ENCODE results near the gene GLT8D2.

The GLT8D2 gene

GRCh38 chr12:103948746-103949406, 101.1 kb downstream of the GLT8D2 start:
- no peak overlapping the region for H3K9ac ChIP-seq (ENCODE audit: low read depth, low read length)
- no peak overlapping the region for H3K4me3 ChIP-seq (ENCODE audit: low read length)
- no peak overlapping the region for H3K27ac ChIP-seq (ENCODE audit: low read depth, low read length)
- H3K4me1 ChIP-seq (ENCODE audit: insufficient read depth, low read length): no peaks in the 10 kb centered on the region
- WGBS: 92% methylated on average over 11 of the region's 13 CpGs
- no peaks in the 10 kb centered on the region for H3K9me3 ChIP-seq (ENCODE audit: insufficient read depth, low read depth, low read length)
- peaks cover 100% of the 10 kb centered on the region for H3K36me3 ChIP-seq (ENCODE audit: insufficient read depth, low read length)
- no peaks in the 10 kb centered on the region for H3K27me3 ChIP-seq (ENCODE audit: insufficient read depth, low read length)

GRCh38 chr12:103947871-103948555, 102.0 kb downstream of the GLT8D2 start:
- WGBS: 93% methylated on average over 7 of the region's 7 CpGs
- Histone ChIP-seq H3K4me3 (ENCODE audit: low read length) (no peak overlapping the region), H3K9me3 (ENCODE audit: insufficient read depth, low read depth, low read length) (no peaks in the 10 kb centered on the region), H3K4me1 (ENCODE audit: insufficient read depth, low read length) (no peaks in the 10 kb centered on the region), H3K27ac (ENCODE audit: low read depth, low read length) (no peak overlapping the region), H3K9ac (ENCODE audit: low read depth, low read length) (no peak overlapping the region), H3K27me3 (ENCODE audit: insufficient read depth, low read length) (no peaks in the 10 kb centered on the region), H3K36me3 (ENCODE audit: insufficient read depth, low read length) (peaks cover 100% of the 10 kb centered on the region)

GRCh38 chr12:103944964-103945363, 105.0 kb downstream of the GLT8D2 start:
- 82% methylated on average over 3 of the region's 3 CpGs for WGBS
- no peaks in the 10 kb centered on the region for H3K9me3 ChIP-seq (ENCODE audit: insufficient read depth, low read depth, low read length)
- H3K27ac ChIP-seq (ENCODE audit: low read depth, low read length): no peak overlapping the region
- no peak overlapping the region for H3K9ac ChIP-seq (ENCODE audit: low read depth, low read length)
- peaks cover 100% of the 10 kb centered on the region for H3K36me3 ChIP-seq (ENCODE audit: insufficient read depth, low read length)
- no peaks in the 10 kb centered on the region for H3K27me3 ChIP-seq (ENCODE audit: insufficient read depth, low read length)
- no peaks in the 10 kb centered on the region for H3K4me1 ChIP-seq (ENCODE audit: insufficient read depth, low read length)
- H3K4me3 ChIP-seq (ENCODE audit: low read length): no peak overlapping the region

Data from HUES64 (cell line).